Upper lobe of right lung (tissue), 1 donor: ENCODE measurements around the gene ZWILCH. TPM values are rescaled to one million over a fixed set of nuclear protein-coding genes. Genes with fewer than 3 reads are reported as not detected.
A peak's percentile ranks its signal among the peaks of the same experiment; 100 is the strongest.

Experiments used
- ATAC-seq: fragments of 200-7000 bp; cut with Tn5 transposase; one replicate; pipeline ENCODE4 v1.9.1; 2020; ENCODE audit warnings: mild to moderate bottlenecking, moderate library complexity
- DNase-seq: peaks from one replicate; pipeline ENCODE4 v3.0.0-alpha.2; 2020
- H3K27ac ChIP-seq: fragments of 200-600 bp; one replicate; pipeline ENCODE4 v1.8.0; 2022
- H3K27me3 ChIP-seq: fragments of 200-600 bp; one replicate; pipeline ENCODE4 v1.8.0; 2022; ENCODE audit warnings: mild to moderate bottlenecking
- H3K36me3 ChIP-seq: fragments of 200-600 bp; one replicate; pipeline ENCODE4 v1.8.0; 2022
- H3K4me1 ChIP-seq: fragments of 200-600 bp; one replicate; pipeline ENCODE4 v1.8.0; 2022
- H3K4me3 ChIP-seq: fragments of 200-600 bp; one replicate; pipeline ENCODE4 v1.8.0; 2022; ENCODE audit warnings: mild to moderate bottlenecking
- H3K9me3 ChIP-seq: fragments of 200-600 bp; one replicate; pipeline ENCODE4 v1.8.0; 2022
- intact Hi-C: fragments of 100-400 bp; cut with DNase I; formaldehyde crosslinking; loops from one replicate; pipeline ENCODE4 v1.11.0; 2022
- total RNA-seq: library from RNA; stranded (reverse); fragmentation: NEBNext Ultra II Directional; extraction: Animal tissue kit (Norgen Biotek cat#: 25700); gene quantifications from one replicate; pipeline ENCODE4 v1.2.1, GENCODE V29; 2021
- TF ChIP-seq, protein P1 (sequence below): fragments of 200-600 bp; IDR thresholded peaks from one replicate; pipeline ENCODE4 v1.8.0; 2022; ENCODE audit warnings: antibody characterized with exemption
- donor health status: DM: no; HTN: yes; CAD: no; lungs with severe emphysema.

Gene ZWILCH
- total RNA-seq, 1 donor from 2014 or later = 4.6 TPM

GRCh38 chr15:66563566-66564110 is 58.5 kb downstream of the ZWILCH start:
- Histone ChIP-seq H3K4me3 (no peak overlapping the region), H3K27ac (no peak overlapping the region), H3K27me3 (no peaks in the 10 kb centered on the region), H3K36me3 (no peaks in the 10 kb centered on the region), H3K9me3 (no peaks in the 10 kb centered on the region), H3K4me1 (no peaks in the 10 kb centered on the region)
- no peak for DNase-seq
- TF ChIP-seq, protein P1, sequence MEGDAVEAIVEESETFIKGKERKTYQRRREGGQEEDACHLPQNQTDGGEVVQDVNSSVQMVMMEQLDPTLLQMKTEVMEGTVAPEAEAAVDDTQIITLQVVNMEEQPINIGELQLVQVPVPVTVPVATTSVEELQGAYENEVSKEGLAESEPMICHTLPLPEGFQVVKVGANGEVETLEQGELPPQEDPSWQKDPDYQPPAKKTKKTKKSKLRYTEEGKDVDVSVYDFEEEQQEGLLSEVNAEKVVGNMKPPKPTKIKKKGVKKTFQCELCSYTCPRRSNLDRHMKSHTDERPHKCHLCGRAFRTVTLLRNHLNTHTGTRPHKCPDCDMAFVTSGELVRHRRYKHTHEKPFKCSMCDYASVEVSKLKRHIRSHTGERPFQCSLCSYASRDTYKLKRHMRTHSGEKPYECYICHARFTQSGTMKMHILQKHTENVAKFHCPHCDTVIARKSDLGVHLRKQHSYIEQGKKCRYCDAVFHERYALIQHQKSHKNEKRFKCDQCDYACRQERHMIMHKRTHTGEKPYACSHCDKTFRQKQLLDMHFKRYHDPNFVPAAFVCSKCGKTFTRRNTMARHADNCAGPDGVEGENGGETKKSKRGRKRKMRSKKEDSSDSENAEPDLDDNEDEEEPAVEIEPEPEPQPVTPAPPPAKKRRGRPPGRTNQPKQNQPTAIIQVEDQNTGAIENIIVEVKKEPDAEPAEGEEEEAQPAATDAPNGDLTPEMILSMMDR = no peak
- intact Hi-C loops = no loop called here
- no peak for ATAC-seq

DNA sequence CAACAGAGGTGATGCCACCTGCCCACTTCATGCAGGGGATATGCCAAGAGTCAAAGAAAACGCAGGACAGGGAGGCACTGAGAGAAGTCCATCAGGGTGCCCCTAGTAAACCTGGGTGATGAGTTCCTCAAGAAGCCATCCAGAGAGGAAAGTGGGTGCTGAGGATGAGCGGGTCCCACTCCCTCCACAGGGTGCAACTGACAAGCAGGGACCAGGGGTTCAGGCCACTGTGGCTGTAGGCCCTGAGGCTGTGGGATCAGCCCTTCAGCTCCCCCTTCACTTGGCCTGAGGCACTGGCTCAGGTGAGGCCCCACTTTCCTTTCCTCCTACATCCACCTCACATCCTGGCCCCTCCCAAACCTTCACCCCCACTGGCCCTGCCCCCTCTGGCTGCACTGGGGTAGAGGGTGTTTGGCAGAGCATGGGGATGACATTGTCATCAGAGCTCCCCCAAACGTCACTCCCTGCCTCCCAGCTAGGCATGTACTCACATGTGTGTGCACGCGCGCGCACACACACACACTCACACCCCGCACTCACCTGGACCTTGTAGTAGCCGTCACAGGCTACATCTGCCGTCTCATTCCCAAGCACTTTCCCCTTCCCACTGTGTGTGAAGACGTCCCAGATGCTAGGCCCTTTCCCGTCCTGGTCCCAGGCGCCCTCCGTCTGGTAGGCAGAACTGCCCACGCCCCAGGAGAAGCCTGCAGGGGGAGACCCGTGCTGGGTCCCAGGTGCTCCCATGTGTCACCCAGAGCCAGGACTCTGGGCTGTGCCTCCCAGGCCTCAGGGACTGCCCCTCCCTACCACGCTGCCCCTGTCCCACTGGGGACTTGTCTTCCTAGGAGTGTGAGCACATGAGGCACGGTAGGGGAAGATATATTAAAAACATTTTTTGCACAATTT is 59.3 kb downstream of the ZWILCH start:
- Histone ChIP-seq H3K9me3 (no peaks in the 10 kb centered on the region), H3K36me3 (no peaks in the 10 kb centered on the region), H3K27me3 (no peaks in the 10 kb centered on the region), H3K27ac (no peak overlapping the region), H3K4me3 (no peak overlapping the region), H3K4me1 (no peaks in the 10 kb centered on the region)
- TF ChIP-seq, protein P1 = no peak
- intact Hi-C loops = no loop called here
- DNase-seq (peak; percentile 20), ATAC-seq (no peak)

GRCh38 chr15:66565141-66565641 is 60.1 kb downstream of the ZWILCH start:
- no peaks in the 10 kb centered on the region for H3K36me3 ChIP-seq
- no peak overlapping the region for H3K4me3 ChIP-seq
- no peaks in the 10 kb centered on the region for H3K27me3 ChIP-seq
- no peaks in the 10 kb centered on the region for H3K4me1 ChIP-seq
- no peaks in the 10 kb centered on the region for H3K9me3 ChIP-seq
- TF ChIP-seq, protein P1 = no peak
- ATAC-seq = no peak
- peak; percentile 52 for DNase-seq
- H3K27ac ChIP-seq = no peak overlapping the region
- intact Hi-C loops = no loop called here

GRCh38 chr15:66565741-66566144 is 60.6 kb downstream of the ZWILCH start, which contains the start of gene LCTL:
Gene LCTL (minus strand): TSS chr15:66565998. CDS start chr15:66565365, 633 bp downstream.
- Histone ChIP-seq H3K9me3 (no peaks in the 10 kb centered on the region), H3K27me3 (no peaks in the 10 kb centered on the region), H3K27ac (no peak within 1 kb of the TSS), H3K4me3 (no peak within 1 kb of the TSS), H3K36me3 (no peaks in the 10 kb centered on the region), H3K4me1 (no peaks in the 10 kb centered on the region)
- intact Hi-C loops = no loop called here
- no peak for ATAC-seq
- DNase-seq = peak; percentile 37
- TF ChIP-seq, protein P1 = no peak

DNA sequence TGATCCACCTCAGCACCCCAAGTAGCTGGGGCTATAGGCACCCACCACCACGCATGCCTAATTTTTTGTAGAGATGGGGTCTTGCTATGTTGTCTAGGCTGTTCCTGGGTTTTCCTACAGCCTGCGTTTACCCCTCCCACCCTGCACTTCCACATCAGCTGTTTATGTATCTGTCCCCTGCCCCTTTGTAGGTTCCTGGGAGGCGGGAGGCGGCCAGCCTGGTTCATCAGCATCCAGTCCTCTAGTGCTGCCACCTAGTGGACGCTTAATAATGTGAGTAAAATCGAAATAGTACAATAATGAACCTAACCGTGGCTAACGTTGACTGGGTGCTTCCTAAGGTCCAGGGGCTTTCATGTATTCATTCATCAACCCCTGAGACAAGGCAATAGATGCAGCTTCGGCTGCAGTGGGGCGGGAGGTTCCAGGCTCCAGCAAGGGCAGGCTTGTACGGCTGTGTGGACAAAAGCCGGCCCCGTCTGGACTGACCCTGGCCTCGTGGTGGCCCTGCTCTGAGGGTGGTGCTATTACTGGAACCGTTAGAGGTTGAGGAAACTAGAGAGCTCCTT is 61.9 kb downstream of the ZWILCH start:
- no peak overlapping the region for H3K4me3 ChIP-seq
- no peak overlapping the region for H3K27ac ChIP-seq
- intact Hi-C loops = no loop called here
- no peaks in the 10 kb centered on the region for H3K36me3 ChIP-seq
- DNase-seq (peak; percentile 71), ATAC-seq (peak; percentile 84)
- H3K4me1 ChIP-seq = no peaks in the 10 kb centered on the region
- TF ChIP-seq, protein P1 = peak; percentile 70
- no peaks in the 10 kb centered on the region for H3K27me3 ChIP-seq
- no peaks in the 10 kb centered on the region for H3K9me3 ChIP-seq
